Body of pancreas (tissue), 4 donors: ENCODE measurements around the gene TUFT1. TPM values are rescaled to one million over a fixed set of nuclear protein-coding genes. Genes with fewer than 3 reads are reported as not detected.
A peak's percentile ranks its signal among the peaks of the same experiment; 100 is the strongest.

Source experiments
- ATAC-seq: fragments of 150-250 bp; one replicate; pipeline ENCODE4 v1.9.1; 2016
- DNase-seq, 4 donors: peaks; one replicate each; pipeline ENCODE4 v3.0.0-alpha.2; 2019
- H3K27ac ChIP-seq, 4 donors: fragments of 200-600 bp; sonication (generic); 1 replicate in 3 of 4; 2 replicates in 1 of 4; pipeline versions ENCODE4 v1.5.1 to v1.6.1; 2016 to 2019; ENCODE audit warnings: mild to moderate bottlenecking in 1 of 4, mixed read lengths in 1 of 4, moderate library complexity in 1 of 4
- H3K27me3 ChIP-seq, 2 donors: fragments of 200-600 bp; sonication (generic); one replicate each; pipeline ENCODE4 v1.6.0; 2016; ENCODE audit warnings: mild to moderate bottlenecking in 1 of 2
- H3K36me3 ChIP-seq, 2 donors: fragments of 200-600 bp; sonication (generic); replicated peaks in 1 of 2; 2 replicates each; pipeline ENCODE4 v1.5.1; 2016; ENCODE audit warnings: low read depth in 2 of 2; ENCODE audit not compliant: insufficient read depth in 1 of 2
- H3K4me1 ChIP-seq: fragments of 200-600 bp; sonication (generic); one replicate; pipeline ENCODE4 v1.6.0; 2016
- H3K4me3 ChIP-seq, 2 donors: fragments of 200-600 bp; sonication (generic); 1 replicate in 1 of 2; 2 replicates in 1 of 2; pipeline ENCODE4 v1.5.1; 2016 to 2019
- H3K9me3 ChIP-seq, 3 donors: fragments of 200-600 bp; sonication (generic); 1 replicate in 2 of 3; 2 replicates in 1 of 3; pipeline ENCODE4 v1.5.1; 2016
- CTCF ChIP-seq, 7 experiments: fragments of 450-650 bp in 4 of 7; fragments of 200-600 bp in 3 of 7; sonication (generic) in 3 of 7; IDR thresholded peaks; one replicate each; pipeline ENCODE4 v1.5.1; 2016 to 2019; ENCODE audit warnings: antibody characterized with exemption in 7 of 7
- POLR2A ChIP-seq, 3 donors: fragments of 450-650 bp; IDR thresholded peaks; one replicate each; pipeline ENCODE4 v1.6.1; 2016; ENCODE audit warnings: antibody characterized with exemption in 3 of 3, mild to moderate bottlenecking in 2 of 3
- WGBS, 2 donors: methylation state at CpG; one replicate each; pipeline ENCODE4 v1.1.5; 2017; 5-methylcytosine and 5-hydroxymethylcytosine counted together
- intact Hi-C: fragments of 100-400 bp; cut with DNase I; formaldehyde crosslinking; loops from one replicate; pipeline ENCODE4 v1.15.1; 2023
- total RNA-seq, 2 donors: library from RNA; depleted of rRNA; stranded (reverse); fragments of >200 nt; gene quantifications; one replicate each; pipeline ENCODE4 v1.1.0, GENCODE V29; 2016

TUFT1 gene
- total RNA-seq, 2 donors from 2014 or later, result 10.9 to 17.1 TPM

- WGBS, 2 donors, result 65 to 67% methylated on average over 7 of the region's 7 CpGs
- TF ChIP-seq CTCF (IDR thresholded peaks at IDR 0.05) (no peak), POLR2A (IDR thresholded peaks at IDR 0.05) (no peak)
- Histone ChIP-seq H3K36me3 (no peaks in the 10 kb centered on the region), H3K27me3 (no peaks in the 10 kb centered on the region), H3K27ac (peak overlapping the region in 3 of 4 donors; percentile 35 to 61 (median 42)), H3K9me3 (no peaks in the 10 kb centered on the region), H3K4me3 (no peak overlapping the region), H3K4me1 (peaks cover 23% of the 10 kb centered on the region)
- peak; percentile 33 for ATAC-seq
- no peak for DNase-seq
- intact Hi-C loops, result no loop called here
Observed at GRCh38 chr1:151502859-151503780, 37.0 kb upstream of the TUFT1 start.

DNA sequence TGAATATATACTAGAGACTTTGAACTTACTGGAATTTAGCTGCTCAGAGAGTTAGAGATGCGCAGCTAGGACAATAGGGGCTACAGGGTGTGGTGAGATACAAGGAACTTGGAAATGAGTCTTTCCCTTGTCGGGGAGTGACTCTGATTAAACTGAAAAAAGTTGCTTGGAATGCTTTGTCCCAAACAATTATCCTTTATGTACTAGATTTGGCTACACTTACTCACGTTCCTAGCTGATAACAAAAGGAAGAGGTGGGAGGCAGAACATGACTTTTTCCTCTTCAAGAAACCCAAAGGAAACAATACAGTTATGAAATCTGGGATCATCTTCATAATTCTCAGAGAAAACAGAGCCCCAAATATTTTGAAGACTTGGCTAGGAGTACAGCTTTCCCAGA is 35.9 kb upstream of the TUFT1 start:
- Histone ChIP-seq H3K36me3 (no peaks in the 10 kb centered on the region), H3K27me3 (no peaks in the 10 kb centered on the region), H3K9me3 (no peaks in the 10 kb centered on the region), H3K4me3 (no peak overlapping the region), H3K4me1 (peaks cover 23% of the 10 kb centered on the region), H3K27ac (no peak overlapping the region)
- TF ChIP-seq CTCF (IDR thresholded peaks at IDR 0.05), result no peak
- no peak for TF ChIP-seq POLR2A (IDR thresholded peaks at IDR 0.05)
- no peak for DNase-seq
- intact Hi-C loops, result no loop called here
- WGBS, 2 donors, result 49 to 51% methylated on average over 3 of the region's 3 CpGs
- ATAC-seq, result no peak

GRCh38 chr1:151504759-151505158 is 35.4 kb upstream of the TUFT1 start:
- no peak overlapping the region for H3K4me3 ChIP-seq
- DNase-seq (no peak), ATAC-seq (no peak)
- WGBS, 2 donors, result 75 to 81% methylated on average over 4 of the region's 4 CpGs
- no peaks in the 10 kb centered on the region for H3K27me3 ChIP-seq
- H3K36me3 ChIP-seq, result no peaks in the 10 kb centered on the region
- H3K9me3 ChIP-seq, result no peaks in the 10 kb centered on the region
- H3K27ac ChIP-seq, result no peak overlapping the region
- TF ChIP-seq CTCF (IDR thresholded peaks at IDR 0.05) (no peak), POLR2A (IDR thresholded peaks at IDR 0.05) (no peak)
- H3K4me1 ChIP-seq, result peaks cover 23% of the 10 kb centered on the region
- intact Hi-C loops, result no loop called here

GRCh38 chr1:151508833-151509232 is 31.3 kb upstream of the TUFT1 start:
- TF ChIP-seq CTCF (IDR thresholded peaks at IDR 0.05) (no peak), POLR2A (IDR thresholded peaks at IDR 0.05) (no peak)
- no peak overlapping the region for H3K4me3 ChIP-seq
- ATAC-seq (no peak), DNase-seq (peak in 1 of 4 donors; percentile 11)
- H3K4me1 ChIP-seq, result peaks cover 27% of the 10 kb centered on the region
- H3K27me3 ChIP-seq, result no peaks in the 10 kb centered on the region
- H3K9me3 ChIP-seq, result no peaks in the 10 kb centered on the region
- H3K36me3 ChIP-seq, result no peaks in the 10 kb centered on the region
- 86 to 87% methylated on average over 6 of the region's 6 CpGs for WGBS, 2 donors
- intact Hi-C loops, result no loop called here
- H3K27ac ChIP-seq, result no peak overlapping the region
